Mesendoderm (in vitro differentiated cells): Measurements from ENCODE around the gene MBNL2.

Experiments used
- DNase-seq: peaks from one replicate; pipeline ENCODE4 v3.0.0; 2013
- H2AK5ac ChIP-seq: 2 replicates; pipeline ENCODE4 v1.6.1; 2013; ENCODE audit warnings: low read length, inconsistent platforms
- H2BK120ac ChIP-seq: 2 replicates; pipeline ENCODE4 v1.6.1; 2013; ENCODE audit warnings: low read depth, mild to moderate bottlenecking, low read length, moderate library complexity, mixed read lengths
- H2BK15ac ChIP-seq: replicated peaks from 2 replicates; pipeline ENCODE4 v1.6.1; 2013; ENCODE audit warnings: low read depth, mild to moderate bottlenecking, moderate library complexity
- H2BK5ac ChIP-seq: 2 replicates; pipeline ENCODE4 v1.6.1; 2013; ENCODE audit warnings: low read length, inconsistent platforms
- H3K18ac ChIP-seq: 2 replicates; pipeline ENCODE4 v1.6.1; 2013; ENCODE audit warnings: mild to moderate bottlenecking, low read length, mixed read lengths
- H3K23ac ChIP-seq: one replicate; pipeline ENCODE4 v1.6.1; 2013; ENCODE audit warnings: low read length
- H3K27ac ChIP-seq: 2 replicates; pipeline ENCODE4 v1.5.1; 2013; ENCODE audit warnings: low read depth, mild to moderate bottlenecking, inconsistent platforms, low read length, moderate library complexity
- H3K27me3 ChIP-seq: 2 replicates; pipeline ENCODE4 v1.6.1; 2013; ENCODE audit warnings: low read length, control low read depth, mild to moderate bottlenecking, inconsistent platforms; ENCODE audit not compliant: insufficient read depth, poor library complexity
- H3K36me3 ChIP-seq: 2 replicates; pipeline ENCODE4 v1.6.1; 2013; ENCODE audit warnings: low read length, inconsistent platforms; ENCODE audit not compliant: control insufficient read depth, insufficient read depth
- H3K4ac ChIP-seq: one replicate; pipeline ENCODE4 v1.6.1; 2013; ENCODE audit warnings: low read depth, mild to moderate bottlenecking, low read length, moderate library complexity
- H3K4me1 ChIP-seq: 2 replicates; pipeline ENCODE4 v1.6.1; 2013; ENCODE audit warnings: low read depth, low read length, inconsistent platforms; ENCODE audit not compliant: control insufficient read depth
- H3K4me2 ChIP-seq: 2 replicates; pipeline ENCODE4 v1.6.1; 2013; ENCODE audit warnings: low read length
- H3K4me3 ChIP-seq: 2 replicates; pipeline ENCODE4 v1.5.1; 2013; ENCODE audit warnings: mild to moderate bottlenecking, low read length
- H3K56ac ChIP-seq: one replicate; pipeline ENCODE4 v1.6.1; 2013; ENCODE audit warnings: low read length
- H3K79me1 ChIP-seq: 2 replicates; pipeline ENCODE4 v1.6.1; 2013; ENCODE audit warnings: low read length, inconsistent platforms
- H3K79me2 ChIP-seq: 2 replicates; pipeline ENCODE4 v1.6.1; 2013; ENCODE audit warnings: mild to moderate bottlenecking, low read length; ENCODE audit not compliant: control insufficient read depth, insufficient read depth
- H3K9ac ChIP-seq: 2 replicates; pipeline ENCODE4 v1.6.1; 2013; ENCODE audit warnings: low read length, inconsistent platforms
- H4K5ac ChIP-seq: one replicate; pipeline ENCODE4 v1.6.1; 2013; ENCODE audit warnings: low read length
- H4K8ac ChIP-seq: one replicate; pipeline ENCODE4 v1.6.1; 2013; ENCODE audit warnings: low read depth, mild to moderate bottlenecking, control low read depth, low read length, moderate library complexity
- WGBS: extraction: QIAGEN DNeasy Blood & Tissue Kit; methylation state at CpG from one replicate; pipeline ENCODE4 v1.1.7; 2013; ENCODE audit warnings: low lambda C conversion rate, missing lambda C conversion rate; ENCODE audit not compliant: insufficient coverage; ENCODE audit errors: extremely low coverage; 5-methylcytosine and 5-hydroxymethylcytosine counted together

MBNL2 gene

DNA sequence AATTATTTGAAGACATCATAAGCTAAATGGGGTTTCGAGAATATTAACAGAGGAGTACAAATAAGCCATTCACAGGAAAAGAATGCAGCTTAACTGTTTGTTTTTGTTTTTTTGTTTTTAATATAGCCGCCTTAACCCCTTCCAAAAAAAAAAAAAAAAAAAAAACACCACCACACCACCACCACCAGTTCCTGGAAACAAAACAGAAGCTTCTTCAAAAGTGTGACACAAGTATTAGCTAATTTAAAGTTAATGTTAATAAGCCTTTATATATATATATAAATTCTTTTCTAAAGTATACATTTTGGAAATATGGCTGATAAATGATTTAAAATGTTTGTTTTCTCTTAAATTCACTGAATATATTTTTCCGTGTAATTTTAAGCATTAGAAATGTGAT, 213.2 kb downstream of the MBNL2 start:
- no peak overlapping the region for H2BK15ac ChIP-seq
- no peak overlapping the region for H3K56ac ChIP-seq
- peaks cover 34% of the 10 kb centered on the region for H3K79me2 ChIP-seq
- no peak overlapping the region for H3K23ac ChIP-seq
- no peak overlapping the region for H2BK5ac ChIP-seq
- WGBS, result no CpG with 5 or more reads among the region's 3 CpGs
- H4K8ac ChIP-seq, result no peak overlapping the region
- H3K79me1 ChIP-seq, result peaks cover 4% of the 10 kb centered on the region
- peaks cover 3% of the 10 kb centered on the region for H3K4me1 ChIP-seq
- H3K27ac ChIP-seq, result no peak overlapping the region
- no peak overlapping the region for H3K4ac ChIP-seq
- H4K5ac ChIP-seq, result no peak overlapping the region
- no peaks in the 10 kb centered on the region for H3K36me3 ChIP-seq
- no peak overlapping the region for H2BK120ac ChIP-seq
- H3K18ac ChIP-seq, result no peak overlapping the region
- DNase-seq, result no peak
- peak overlapping the region; percentile 69 for H3K9ac ChIP-seq
- H3K4me3 ChIP-seq, result no peak overlapping the region
- no peak overlapping the region for H3K4me2 ChIP-seq
- H2AK5ac ChIP-seq, result no peak overlapping the region
- no peaks in the 10 kb centered on the region for H3K27me3 ChIP-seq

DNA sequence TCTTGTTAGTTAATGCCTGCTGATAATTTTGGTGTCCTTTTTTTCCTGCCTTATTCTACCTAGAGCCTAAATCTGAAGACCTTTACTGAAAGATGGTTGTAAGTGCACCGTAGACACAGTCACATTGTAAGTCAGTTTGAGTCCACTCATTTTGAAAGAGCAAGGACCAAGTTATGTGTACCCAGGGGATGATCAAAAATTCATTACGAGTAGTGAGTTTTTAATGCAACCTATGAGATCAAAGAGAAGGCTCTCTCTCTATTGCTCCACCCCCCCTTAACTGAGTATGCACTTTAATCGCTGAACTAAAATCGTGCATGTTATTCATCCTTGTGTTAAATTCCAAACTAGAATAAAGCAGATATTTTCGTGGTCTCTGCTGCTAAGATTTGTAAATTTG, 213.7 kb downstream of the MBNL2 start:
- peak overlapping the region; percentile 75 for H3K9ac ChIP-seq
- H3K4ac ChIP-seq, result no peak overlapping the region
- no peak overlapping the region for H4K5ac ChIP-seq
- H2BK5ac ChIP-seq, result no peak overlapping the region
- WGBS, result no CpG with 5 or more reads among the region's 5 CpGs
- no peak overlapping the region for H3K27ac ChIP-seq
- no peak overlapping the region for H2BK15ac ChIP-seq
- peak overlapping the region; percentile 38 for H3K56ac ChIP-seq
- H3K4me2 ChIP-seq, result peak overlapping the region; percentile 18
- H4K8ac ChIP-seq, result no peak overlapping the region
- H3K36me3 ChIP-seq, result no peaks in the 10 kb centered on the region
- no peak overlapping the region for H2BK120ac ChIP-seq
- H3K79me2 ChIP-seq, result peaks cover 34% of the 10 kb centered on the region
- H3K4me3 ChIP-seq, result peak overlapping the region; percentile 10
- no peak for DNase-seq
- H3K18ac ChIP-seq, result no peak overlapping the region
- H3K4me1 ChIP-seq, result peaks cover 3% of the 10 kb centered on the region
- no peaks in the 10 kb centered on the region for H3K27me3 ChIP-seq
- H3K79me1 ChIP-seq, result peaks cover 4% of the 10 kb centered on the region
- H3K23ac ChIP-seq, result no peak overlapping the region
- no peak overlapping the region for H2AK5ac ChIP-seq

DNA sequence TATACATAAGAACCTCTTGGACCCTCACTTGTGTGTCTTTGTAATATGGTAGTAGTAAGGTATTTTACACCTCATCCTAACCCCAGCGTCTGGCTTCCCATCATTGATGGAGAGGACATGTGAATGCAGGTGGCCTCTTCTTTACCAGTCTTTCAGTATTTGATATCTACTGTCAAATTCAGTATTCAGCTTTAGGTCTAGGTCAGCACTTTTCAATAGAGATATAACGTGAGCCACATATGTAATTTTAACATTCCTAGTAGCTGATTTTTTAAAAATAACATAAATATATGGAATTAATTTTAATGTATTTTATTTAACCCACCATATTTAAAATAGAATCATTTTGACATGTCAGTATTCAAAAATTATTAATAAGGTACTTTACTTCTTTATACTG, 214.7 kb downstream of the MBNL2 start:
- no peak overlapping the region for H2BK5ac ChIP-seq
- peaks cover 34% of the 10 kb centered on the region for H3K79me2 ChIP-seq
- H3K9ac ChIP-seq, result no peak overlapping the region
- peaks cover 4% of the 10 kb centered on the region for H3K79me1 ChIP-seq
- no peak overlapping the region for H3K27ac ChIP-seq
- H3K4me3 ChIP-seq, result no peak overlapping the region
- peaks cover 3% of the 10 kb centered on the region for H3K4me1 ChIP-seq
- H3K27me3 ChIP-seq, result no peaks in the 10 kb centered on the region
- H3K36me3 ChIP-seq, result no peaks in the 10 kb centered on the region
- no peak overlapping the region for H3K18ac ChIP-seq
- no peak overlapping the region for H3K4ac ChIP-seq
- H2BK15ac ChIP-seq, result no peak overlapping the region
- no peak for DNase-seq
- no peak overlapping the region for H4K8ac ChIP-seq
- no peak overlapping the region for H2AK5ac ChIP-seq
- H4K5ac ChIP-seq, result no peak overlapping the region
- no peak overlapping the region for H3K23ac ChIP-seq
- H3K56ac ChIP-seq, result no peak overlapping the region
- H3K4me2 ChIP-seq, result peak overlapping the region; percentile 25
- no peak overlapping the region for H2BK120ac ChIP-seq
- no CpG with 5 or more reads among the region's 2 CpGs for WGBS

DNA sequence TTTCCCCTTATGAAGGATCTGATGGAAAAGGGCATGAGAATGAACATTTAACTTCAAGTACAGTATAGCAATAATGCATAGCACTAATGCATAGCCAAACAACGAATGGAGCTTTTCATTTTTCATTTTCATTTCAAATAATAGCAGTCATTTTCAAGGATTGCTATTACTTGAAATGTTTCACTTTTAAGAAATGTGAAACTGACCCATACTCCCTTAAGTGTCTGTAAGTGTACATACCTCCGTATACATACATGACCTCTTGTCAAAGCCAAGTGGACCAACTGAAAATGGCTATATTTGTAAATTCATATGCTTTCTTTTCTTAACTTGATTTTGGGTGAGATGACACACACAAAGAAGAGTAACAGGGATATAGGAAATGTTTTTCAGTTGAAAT, 215.6 kb downstream of the MBNL2 start:
- H3K4me3 ChIP-seq, result no peak overlapping the region
- no peak overlapping the region for H3K23ac ChIP-seq

GRCh38 chr13:97438856-97439595, 216.9 kb downstream of the MBNL2 start:
- no peak overlapping the region for H2AK5ac ChIP-seq
- peaks cover 4% of the 10 kb centered on the region for H3K79me1 ChIP-seq
- no peak overlapping the region for H3K56ac ChIP-seq
- no peak overlapping the region for H3K9ac ChIP-seq
- no peak overlapping the region for H3K23ac ChIP-seq
- no peak overlapping the region for H2BK120ac ChIP-seq
- H3K18ac ChIP-seq, result no peak overlapping the region
- WGBS, result no CpG with 5 or more reads among the region's 3 CpGs
- peaks cover 34% of the 10 kb centered on the region for H3K79me2 ChIP-seq
- no peak overlapping the region for H2BK5ac ChIP-seq
- no peaks in the 10 kb centered on the region for H3K36me3 ChIP-seq
- H3K4ac ChIP-seq, result no peak overlapping the region
- H3K4me1 ChIP-seq, result peaks cover 3% of the 10 kb centered on the region
- H2BK15ac ChIP-seq, result no peak overlapping the region
- no peak overlapping the region for H3K4me3 ChIP-seq
- H3K27me3 ChIP-seq, result no peaks in the 10 kb centered on the region
- no peak overlapping the region for H3K27ac ChIP-seq
- peak; percentile 62 for DNase-seq
- no peak overlapping the region for H4K8ac ChIP-seq
- no peak overlapping the region for H3K4me2 ChIP-seq
- H4K5ac ChIP-seq, result no peak overlapping the region

More for the DNA sequence above, 215.6 kb downstream of the MBNL2 start:
- Histone ChIP-seq H3K36me3 (no peaks in the 10 kb centered on the region), H3K79me2 (peaks cover 34% of the 10 kb centered on the region), H3K4ac (no peak overlapping the region), H2BK5ac (no peak overlapping the region), H3K4me2 (no peak overlapping the region), H3K18ac (no peak overlapping the region), H3K9ac (no peak overlapping the region), H4K8ac (no peak overlapping the region), H4K5ac (no peak overlapping the region), H2AK5ac (no peak overlapping the region), H3K4me1 (peaks cover 3% of the 10 kb centered on the region), H3K56ac (no peak overlapping the region), H3K27ac (no peak overlapping the region), H2BK120ac (no peak overlapping the region), H3K79me1 (peaks cover 4% of the 10 kb centered on the region), H2BK15ac (no peak overlapping the region), H3K27me3 (no peaks in the 10 kb centered on the region)
- no peak for DNase-seq
- no CpG with 5 or more reads among the region's 2 CpGs for WGBS
